K562 (cell line): ENCODE measurements around the gene LSS. TPM values are rescaled to one million over a fixed set of nuclear protein-coding genes. Genes with fewer than 3 reads are reported as not detected.

Experiments used
- CREM ChIP-seq: IDR thresholded peaks from 2 replicates; pipeline ENCODE4 v1.6.1; 2014; ENCODE audit warnings: antibody characterized with exemption, low read depth
- E2F1 ChIP-seq: sonication (generic); formaldehyde crosslinking; IDR thresholded peaks from 2 replicates; pipeline ENCODE4 v1.8.1; 2023; ENCODE audit warnings: mild to moderate bottlenecking, missing genetic modification reagents, moderate library complexity
- HEY1 ChIP-seq: fragments of 250-450 bp; sonication (Bioruptor Pico); IDR thresholded peaks from 2 replicates; pipeline ENCODE4 v1.5.0; 2020; ENCODE audit warnings: mild to moderate bottlenecking, moderate library complexity, borderline replicate concordance
- NFYB ChIP-seq: IDR thresholded peaks from 2 replicates; pipeline ENCODE4 v1.6.1; 2011; ENCODE audit warnings: mild to moderate bottlenecking, moderate library complexity; ENCODE audit not compliant: insufficient read length; ENCODE audit errors: extremely low read depth
- PCBP2 ChIP-seq: fragments of 200-400 bp; formaldehyde crosslinking; IDR thresholded peaks from 2 replicates; pipeline ENCODE4 v1.6.1; 2018; ENCODE audit warnings: low read length, low read depth, mild to moderate bottlenecking, moderate library complexity; ENCODE audit not compliant: poor library complexity, severe bottlenecking
- SNIP1 ChIP-seq: fragments of 450-650 bp; IDR thresholded peaks from 2 replicates; pipeline ENCODE4 v1.7.1; 2017; ENCODE audit warnings: low read depth, mild to moderate bottlenecking
- SP2 ChIP-seq: IDR thresholded peaks from 2 replicates; pipeline ENCODE4 v1.6.1; 2011; ENCODE audit warnings: mild to moderate bottlenecking, low read depth, low read length, moderate library complexity; ENCODE audit not compliant: poor library complexity, severe bottlenecking; ENCODE audit errors: extremely low read depth
- ZBED1 ChIP-seq: IDR thresholded peaks from 2 replicates; pipeline ENCODE4 v1.6.1; 2014
- ZMIZ1 ChIP-seq, 2 experiments: fragments of 150-350 bp in 1 of 2; IDR thresholded peaks; 2 replicates each; pipeline ENCODE4 v1.6.1; 2012 to 2016; ENCODE audit warnings: low read depth in 2 of 2, low read length in 2 of 2, mild to moderate bottlenecking in 1 of 2, moderate library complexity in 1 of 2
- polyA plus RNA-seq, 8 experiments: library from polyadenylated mRNA; depleted of rRNA in 4 of 8; stranded (reverse) in 5 of 8; unstranded in 3 of 8; fragments of >200 nt; fragmentation: Nextera tagmentation in 2 of 8; fragmentation: Illumina TruSeq in 1 of 8; extraction: Ambion mirVana in 2 of 8; extraction: Trizol in 1 of 8; gene quantifications; 2 replicates each; pipeline versions ENCODE4 v1.2.1 to v1.2.3, GENCODE V29; 2011 to 2014; ENCODE audit warnings: inconsistent platforms in 1 of 8, missing spikeins in 1 of 8
- total RNA-seq, 7 experiments: library from RNA; depleted of rRNA in 6 of 7; stranded (reverse); fragments of >200 nt in 6 of 7; fragmentation: Illumina TruSeq in 2 of 7; extraction: Trizol in 2 of 7; gene quantifications; 2 replicates each; pipeline versions ENCODE4 v1.2.1 to v1.2.3, GENCODE V29; 2011 to 2021; ENCODE audit warnings: low replicate concordance in 1 of 7

The LSS gene
- total and polyA plus RNA-seq, 9 of the 15 experiments (the other 6 are each of a cell fraction or from before 2014, with no cell fraction given), result 2.2 to 89.5 (median 37.4) TPM

GRCh38 chr21:46221664-46222435 lies 6.7 kb downstream of the LSS start (continued):
- TF ChIP-seq E2F1 (no peak), CREM (no peak), SNIP1 (no peak), ZMIZ1 (IDR thresholded peaks at IDR 0.05; ENCODE audit: low read depth in 2 of 2, low read length in 2 of 2) (no peak), SP2 (no peak), PCBP2 (no peak), NFYB (no peak), ZBED1 (no peak), HEY1 (CRISPR knock-in tag) (no peak)
